Ovary (tissue), 9 donors: ENCODE data around the gene RHOJ. TPM values are rescaled to one million over a fixed set of nuclear protein-coding genes. Genes with fewer than 3 reads are reported as not detected.

Experiments
- DNase-seq, 5 donors: peaks; one replicate each; pipeline ENCODE4 v3.0.0-alpha.2; 2019 to 2020
- H3K27ac ChIP-seq, 2 donors: fragments of 200-600 bp; one replicate each; pipeline versions ENCODE4 v1.5.1 to v1.8.0; 2019 to 2022
- H3K27me3 ChIP-seq: fragments of 200-600 bp; one replicate; pipeline ENCODE4 v1.8.0; 2022
- H3K36me3 ChIP-seq: fragments of 200-600 bp; sonication (generic); one replicate; pipeline ENCODE4 v1.5.1; 2019
- H3K4me1 ChIP-seq: one replicate; pipeline ENCODE4 v1.8.1; 2013; ENCODE audit warnings: mild to moderate bottlenecking, moderate library complexity; ENCODE audit not compliant: insufficient read depth
- H3K4me3 ChIP-seq: fragments of 200-600 bp; sonication (generic); one replicate; pipeline ENCODE4 v1.5.1; 2017
- H3K9me3 ChIP-seq, 2 donors: fragments of 200-600 bp in 1 of 2; sonication (generic) in 1 of 2; one replicate each; pipeline versions ENCODE4 v1.5.1 to v1.8.1; 2013 to 2019; ENCODE audit warnings: mild to moderate bottlenecking in 1 of 2, moderate library complexity in 1 of 2
- EP300 ChIP-seq: sonication (generic); formaldehyde crosslinking; IDR thresholded peaks from one replicate; pipeline ENCODE4 v1.6.1; 2017; ENCODE audit warnings: antibody characterized with exemption
- POLR2A ChIP-seq: fragments of 450-650 bp; IDR thresholded peaks from one replicate; pipeline ENCODE4 v1.6.1; 2017; ENCODE audit warnings: antibody characterized with exemption, mild to moderate bottlenecking, moderate library complexity
- WGBS, 3 donors: extraction: QIAGEN DNeasy Blood & Tissue Kit in 1 of 3; methylation state at CpG; one replicate each; pipeline versions ENCODE4 v1.1.5 to v1.1.7; 2013 to 2017; 5-methylcytosine and 5-hydroxymethylcytosine counted together
- intact Hi-C, 4 donors: fragments of 100-400 bp; cut with DNase I; formaldehyde crosslinking; loops; one replicate each; pipeline versions ENCODE4 v1.11.0 to v1.15.1; 2022 to 2023
- polyA plus RNA-seq, 2 donors: library from polyadenylated mRNA; stranded (reverse); fragments of 200-250 nt in 1 of 2; fragments of 350-450 nt in 1 of 2; fragmentation: Illumina TruSeq in 1 of 2; extraction: RNeasy Lipid Tissue Mini Kit (QIAGEN cat#74804) in 1 of 2; gene quantifications; one replicate each; pipeline ENCODE4 v1.2.3, GENCODE V29; 2013 to 2014
- total RNA-seq, 7 donors: library from RNA; depleted of rRNA in 2 of 7; stranded (reverse); fragments of >200 nt in 2 of 7; fragmentation: NEBNext Ultra II Directional in 3 of 7; extraction: Animal tissue kit (Norgen Biotek cat#: 25700) in 3 of 7; gene quantifications; one replicate each; pipeline versions ENCODE4 v1.1.0 to v1.2.4, GENCODE V29; 2016 to 2023
- TF ChIP-seq, protein P1 (sequence below), 3 donors: fragments of 450-650 bp in 2 of 3; fragments of 200-600 bp in 1 of 3; IDR thresholded peaks; one replicate each; pipeline versions ENCODE4 v1.5.1 to v1.8.0; 2016 to 2022; ENCODE audit warnings: antibody characterized with exemption in 3 of 3, mild to moderate bottlenecking in 1 of 3
- donor health status: DM: no; HTN: no; CAD: no; lungs with moderate emphysema.
- donor health status: DM: no; HTN: no; CAD: no.
- donor health status: Bipolar disorder and iron deficiency.
- donor health status: DM: yes; HTN: yes; CAD: no.
- donor health status: DM: no; HTN: no; CAD: no.
- donor health status: DM: yes; HTN: yes; CAD: no.

The RHOJ gene
- total and polyA plus RNA-seq, 9 donors = 4.9 to 32.9 (median 16.1) TPM

DNA sequence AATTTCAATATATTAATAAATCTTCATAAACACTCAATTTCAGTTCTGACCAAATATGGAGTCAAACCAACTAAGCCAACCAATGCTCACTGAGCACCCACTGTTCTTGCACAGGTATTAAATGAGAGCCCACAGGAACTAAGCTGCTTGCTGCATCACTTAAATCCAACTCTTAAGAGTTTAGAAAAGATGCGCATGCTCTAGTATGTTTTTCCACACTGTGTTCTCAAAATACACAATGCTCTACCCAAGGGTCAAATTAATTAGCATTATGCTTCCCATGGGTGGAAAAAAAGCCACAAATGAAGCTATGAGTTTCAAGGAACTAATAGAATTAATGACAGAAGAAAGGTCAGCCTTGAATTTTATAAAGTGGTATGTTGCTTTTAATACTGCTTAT, 118.2 kb downstream of the RHOJ start:
- Histone ChIP-seq H3K36me3 (no peaks in the 10 kb centered on the region), H3K27ac (no peak overlapping the region), H3K9me3 (no peaks in the 10 kb centered on the region), H3K4me3 (no peak overlapping the region), H3K4me1 (no peaks in the 10 kb centered on the region), H3K27me3 (no peaks in the 10 kb centered on the region)
- TF ChIP-seq POLR2A = no peak
- DNase-seq = no peak
- 84 to 94% (median 90%) methylated on average over 1 of the region's 1 CpG for WGBS, 3 donors
- intact Hi-C loops = no loop called here

DNA sequence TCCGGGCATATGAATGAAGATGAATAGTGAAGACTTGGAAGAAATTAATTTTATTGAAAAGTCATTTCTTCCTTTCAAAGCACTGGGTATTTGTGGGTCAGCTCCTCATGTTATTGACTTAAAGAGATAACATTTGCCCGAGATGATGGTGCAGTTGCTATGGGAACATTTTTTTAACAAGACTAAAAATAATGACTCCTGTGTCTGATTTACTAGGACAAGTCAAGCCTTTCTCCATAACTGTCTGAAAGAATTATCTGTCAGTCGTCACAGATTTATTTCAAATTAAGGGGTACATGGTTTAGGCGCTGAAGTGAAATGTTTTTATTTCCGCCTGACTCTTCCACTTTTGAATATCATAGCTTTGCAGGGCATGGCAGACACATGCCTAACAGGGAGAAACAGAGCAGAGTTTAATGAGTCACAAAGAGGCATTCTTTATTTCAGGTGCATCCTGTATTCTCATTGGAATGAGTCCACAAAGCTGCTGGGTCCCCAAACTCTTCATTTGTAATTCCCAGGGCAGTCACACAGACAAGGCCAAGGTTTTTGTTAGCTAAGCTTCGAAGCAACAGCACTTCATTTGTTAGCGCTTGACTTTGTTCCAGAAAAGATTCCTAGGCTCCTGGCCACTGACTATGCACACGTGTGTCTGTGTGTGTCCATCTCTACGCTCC, 118.8 kb downstream of the RHOJ start:
- no peaks in the 10 kb centered on the region for H3K4me1 ChIP-seq
- 22 to 30% (median 23%) methylated on average over 9 of the region's 9 CpGs for WGBS, 3 donors
- DNase-seq = no peak
- no peaks in the 10 kb centered on the region for H3K27me3 ChIP-seq
- no peaks in the 10 kb centered on the region for H3K9me3 ChIP-seq
- H3K27ac ChIP-seq = no peak overlapping the region
- intact Hi-C loops = no loop called here
- no peak overlapping the region for H3K4me3 ChIP-seq
- no peak for TF ChIP-seq EP300
- no peak for TF ChIP-seq POLR2A
- TF ChIP-seq, protein P1, sequence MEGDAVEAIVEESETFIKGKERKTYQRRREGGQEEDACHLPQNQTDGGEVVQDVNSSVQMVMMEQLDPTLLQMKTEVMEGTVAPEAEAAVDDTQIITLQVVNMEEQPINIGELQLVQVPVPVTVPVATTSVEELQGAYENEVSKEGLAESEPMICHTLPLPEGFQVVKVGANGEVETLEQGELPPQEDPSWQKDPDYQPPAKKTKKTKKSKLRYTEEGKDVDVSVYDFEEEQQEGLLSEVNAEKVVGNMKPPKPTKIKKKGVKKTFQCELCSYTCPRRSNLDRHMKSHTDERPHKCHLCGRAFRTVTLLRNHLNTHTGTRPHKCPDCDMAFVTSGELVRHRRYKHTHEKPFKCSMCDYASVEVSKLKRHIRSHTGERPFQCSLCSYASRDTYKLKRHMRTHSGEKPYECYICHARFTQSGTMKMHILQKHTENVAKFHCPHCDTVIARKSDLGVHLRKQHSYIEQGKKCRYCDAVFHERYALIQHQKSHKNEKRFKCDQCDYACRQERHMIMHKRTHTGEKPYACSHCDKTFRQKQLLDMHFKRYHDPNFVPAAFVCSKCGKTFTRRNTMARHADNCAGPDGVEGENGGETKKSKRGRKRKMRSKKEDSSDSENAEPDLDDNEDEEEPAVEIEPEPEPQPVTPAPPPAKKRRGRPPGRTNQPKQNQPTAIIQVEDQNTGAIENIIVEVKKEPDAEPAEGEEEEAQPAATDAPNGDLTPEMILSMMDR (IDR thresholded peaks at IDR 0.05) = no peak
- H3K36me3 ChIP-seq = no peaks in the 10 kb centered on the region

DNA sequence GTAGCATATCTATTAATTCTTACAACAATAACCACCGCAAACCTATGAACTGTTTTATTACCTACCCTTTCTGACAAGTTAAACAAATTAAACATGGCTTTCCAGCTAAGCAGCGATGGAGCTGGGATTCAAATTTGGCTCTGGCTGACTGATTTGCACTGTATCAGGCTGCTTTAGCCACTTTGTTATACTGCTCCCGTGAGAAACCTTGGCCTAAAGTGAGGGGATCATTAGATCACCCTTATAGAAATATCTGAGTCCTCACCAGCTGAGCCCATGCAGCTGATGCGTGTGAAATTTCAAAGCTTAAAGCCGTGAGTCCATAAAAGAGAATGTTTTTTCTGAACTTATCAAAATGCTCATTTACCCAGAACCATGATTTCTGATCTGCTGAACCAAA, 122.6 kb downstream of the RHOJ start:
- intact Hi-C loops = no loop called here
- no peaks in the 10 kb centered on the region for H3K9me3 ChIP-seq
- WGBS, 3 donors = 75 to 79% (median 78%) methylated on average over 5 of the region's 5 CpGs

DNA sequence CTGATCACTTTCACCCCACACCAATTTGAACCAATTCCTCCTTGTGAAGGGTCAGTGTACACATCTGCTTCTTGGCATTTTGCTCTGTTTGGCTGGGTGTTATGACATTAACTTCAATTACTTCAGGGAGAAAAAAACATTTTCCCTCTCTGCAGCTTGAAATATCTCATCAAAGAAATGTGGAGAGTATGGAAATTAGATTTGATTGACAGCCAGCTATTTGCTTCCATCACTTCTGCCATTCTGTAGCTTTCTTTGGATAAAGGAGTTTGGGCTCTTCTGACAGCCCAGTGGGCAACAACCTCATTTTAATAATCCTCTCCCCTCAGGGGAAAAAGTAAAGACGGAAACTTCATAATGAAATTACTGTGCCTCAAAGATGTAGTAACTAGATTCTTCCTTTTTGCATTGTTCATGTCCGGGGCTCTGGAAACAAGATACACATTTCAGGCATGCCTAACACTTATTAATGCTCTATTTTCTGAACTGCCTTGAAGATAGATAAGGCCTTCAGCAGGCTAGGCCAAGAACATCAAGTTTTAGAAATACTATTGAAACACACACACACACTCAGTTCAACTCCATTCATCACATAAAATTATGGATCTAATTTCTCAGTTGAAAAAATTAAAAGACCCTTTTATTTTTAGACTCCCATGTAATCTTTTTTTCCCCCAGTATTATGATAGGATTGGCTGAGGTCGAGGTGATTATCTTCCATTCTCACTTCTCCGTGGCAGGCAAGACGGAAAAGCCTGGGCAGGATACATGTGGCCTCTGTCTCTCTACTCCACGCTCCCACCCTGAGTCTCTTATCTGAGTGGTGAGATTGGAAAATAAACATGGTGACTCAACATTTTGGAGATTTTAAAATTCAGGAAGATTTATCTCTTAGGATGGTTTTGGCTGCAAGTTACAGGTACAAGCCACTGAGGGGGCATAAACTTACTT, 124.8 kb downstream of the RHOJ start:
- TF ChIP-seq POLR2A (no peak), EP300 (no peak)
- TF ChIP-seq, protein P1 (IDR thresholded peaks at IDR 0.05) = no peak
- intact Hi-C loops = no loop called here
- H3K27me3 ChIP-seq = no peaks in the 10 kb centered on the region
- no peak for DNase-seq
- no peaks in the 10 kb centered on the region for H3K4me1 ChIP-seq
- H3K9me3 ChIP-seq = no peaks in the 10 kb centered on the region
- H3K27ac ChIP-seq = no peak overlapping the region
- 47 to 51% (median 47%) methylated on average over 6 of the region's 6 CpGs for WGBS, 3 donors
- no peak overlapping the region for H3K4me3 ChIP-seq
- no peaks in the 10 kb centered on the region for H3K36me3 ChIP-seq

More for the DNA sequence above, 122.6 kb downstream of the RHOJ start:
- no peak overlapping the region for H3K27ac ChIP-seq
- no peaks in the 10 kb centered on the region for H3K27me3 ChIP-seq
- TF ChIP-seq, protein P1 (IDR thresholded peaks at IDR 0.05) = no peak
- TF ChIP-seq POLR2A = no peak
- TF ChIP-seq EP300 = no peak
- H3K36me3 ChIP-seq = no peaks in the 10 kb centered on the region
- no peak overlapping the region for H3K4me3 ChIP-seq
- no peaks in the 10 kb centered on the region for H3K4me1 ChIP-seq
- no peak for DNase-seq
